ENCODE measurements around the gene COQ9. TPM values are rescaled to one million over a fixed set of nuclear protein-coding genes. Genes with fewer than 3 reads are reported as not detected.

COQ9 gene
- total RNA-seq, 1 donor from 2014 or later: 55.8 TPM

DNA sequence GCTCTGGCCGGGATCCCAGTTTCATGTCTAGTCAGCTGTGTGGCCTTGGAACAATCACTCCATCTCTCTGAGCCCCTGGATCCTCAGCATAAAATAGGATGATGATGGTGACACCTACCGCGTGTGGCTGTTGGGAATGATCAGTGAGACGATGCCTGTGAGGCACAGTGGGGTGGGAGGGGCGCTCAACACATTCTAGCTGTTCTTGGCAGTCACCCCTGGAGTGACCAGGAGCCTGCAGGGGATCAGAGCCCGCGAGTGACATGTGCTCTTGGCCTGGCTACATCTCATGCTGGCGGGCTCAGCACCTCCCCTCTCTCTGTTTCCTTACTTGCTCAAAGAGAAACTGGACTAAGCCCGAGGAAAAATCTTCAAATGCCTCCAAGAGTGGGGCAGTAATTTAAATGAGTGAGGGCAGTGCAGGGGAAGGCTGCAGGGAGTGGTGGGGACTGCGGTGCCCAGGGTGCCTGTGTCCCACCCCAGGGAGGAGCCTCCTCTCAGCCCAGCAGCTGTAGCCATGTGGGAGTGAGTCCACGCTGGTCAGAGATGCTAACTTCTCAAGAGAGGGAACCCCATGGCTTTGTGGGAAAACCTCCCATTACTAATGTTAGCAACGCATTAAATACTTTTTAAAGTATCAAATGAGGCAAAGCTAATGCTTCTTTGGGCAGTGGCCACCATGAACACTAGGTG is 62.1 kb downstream of the COQ9 start:
- DNase-seq (ENCODE audit: low read depth in 2 of 2): no peak

DNA sequence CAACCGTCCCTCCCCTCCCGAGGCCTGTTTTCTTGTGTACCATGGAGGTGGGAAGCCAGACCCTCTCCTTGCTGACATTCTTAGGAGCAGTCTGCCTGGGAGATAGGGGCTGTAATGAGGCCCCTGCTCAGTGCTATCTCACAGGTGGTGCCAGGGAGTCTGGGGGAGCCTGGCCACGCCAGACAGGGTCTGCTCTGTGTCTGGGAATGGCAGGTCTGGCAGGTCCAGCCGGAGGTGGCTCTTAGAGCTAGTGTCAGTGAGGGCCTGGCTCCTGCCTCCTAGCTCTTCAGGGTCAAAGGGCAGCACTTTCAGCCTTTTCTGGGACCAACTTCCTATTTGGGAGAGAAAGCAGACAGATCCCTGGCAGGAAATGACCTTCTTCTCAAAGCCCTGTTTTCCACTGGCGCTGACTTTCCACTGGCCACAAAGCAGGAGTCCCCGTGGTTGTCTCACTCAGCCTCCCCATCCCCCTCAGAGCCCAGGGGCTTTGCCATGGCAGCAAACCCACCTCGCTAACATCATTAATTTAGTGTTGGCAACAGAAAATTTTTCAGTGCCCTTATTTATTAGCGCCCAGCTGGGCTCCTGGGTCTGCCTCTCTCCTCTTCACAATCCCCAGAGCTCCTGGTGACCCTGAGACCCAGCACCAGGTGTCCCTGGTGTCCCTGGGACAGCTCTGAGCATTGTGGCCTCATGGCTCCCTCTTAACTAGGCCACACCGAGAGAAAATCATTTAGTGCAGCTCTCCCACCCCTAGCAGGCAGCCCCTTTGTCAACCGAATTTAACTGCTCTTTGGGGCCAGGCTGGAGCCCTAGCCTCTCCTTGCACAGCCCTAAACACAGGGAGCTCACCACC is 63.0 kb downstream of the COQ9 start:
- peak in 1 of 2 donors; percentile 75 for DNase-seq (ENCODE audit: low read depth in 2 of 2)

Other genes starting within 250 kb of the COQ9 start
- 40.3 and 47.9 TPM in 2 replicates for gene ARL2BP, start 202.2 kb upstream of the COQ9 start, total RNA-seq
- 5.2 and 6.3 TPM in 2 replicates for gene PLLP, start 162.8 kb upstream of the COQ9 start, total RNA-seq
- gene CCL22, start 88.7 kb upstream of the COQ9 start, total RNA-seq: not detected in 2 replicates
- gene CX3CL1, start 75.0 kb upstream of the COQ9 start, total RNA-seq: 2.0 and 2.8 TPM in 2 replicates
- not detected in 2 replicates for gene CCL17, start 42.7 kb upstream of the COQ9 start, total RNA-seq
- gene CIAPIN1, start 94 bp upstream of the COQ9 start, total RNA-seq: 60.4 and 60.9 TPM in 2 replicates
- 95.9 and 96.0 TPM in 2 replicates for gene POLR2C, start 15.2 kb downstream of the COQ9 start, total RNA-seq
- gene DOK4, start 39.0 kb downstream of the COQ9 start, total RNA-seq: 13.9 and 15.0 TPM in 2 replicates
- 7.4 and 10.7 TPM in 2 replicates for gene CCDC102A, start 89.1 kb downstream of the COQ9 start, total RNA-seq
- not detected in 2 replicates for gene ADGRG5, start 95.2 kb downstream of the COQ9 start, total RNA-seq
- gene ADGRG1, start 181.2 kb downstream of the COQ9 start, total RNA-seq: 1.4 and 17.4 TPM in 2 replicates
- gene ADGRG3, start 220.8 kb downstream of the COQ9 start, total RNA-seq: 0.65 and 8.3 TPM in 2 replicates
- 0.20 and 0.22 TPM in 2 replicates for gene DRC7, start 247.3 kb downstream of the COQ9 start, total RNA-seq

Data from lung microvascular endothelial cell (primary cell).